ENCODE data around the gene SETBP1. TPM values are rescaled to one million over a fixed set of nuclear protein-coding genes. Genes with fewer than 3 reads are reported as not detected.

The SETBP1 gene
- total and polyA plus RNA-seq, 2 of the 4 experiments (the other 2 are of a cell fraction) = 0.19 to 0.36 TPM

DNA sequence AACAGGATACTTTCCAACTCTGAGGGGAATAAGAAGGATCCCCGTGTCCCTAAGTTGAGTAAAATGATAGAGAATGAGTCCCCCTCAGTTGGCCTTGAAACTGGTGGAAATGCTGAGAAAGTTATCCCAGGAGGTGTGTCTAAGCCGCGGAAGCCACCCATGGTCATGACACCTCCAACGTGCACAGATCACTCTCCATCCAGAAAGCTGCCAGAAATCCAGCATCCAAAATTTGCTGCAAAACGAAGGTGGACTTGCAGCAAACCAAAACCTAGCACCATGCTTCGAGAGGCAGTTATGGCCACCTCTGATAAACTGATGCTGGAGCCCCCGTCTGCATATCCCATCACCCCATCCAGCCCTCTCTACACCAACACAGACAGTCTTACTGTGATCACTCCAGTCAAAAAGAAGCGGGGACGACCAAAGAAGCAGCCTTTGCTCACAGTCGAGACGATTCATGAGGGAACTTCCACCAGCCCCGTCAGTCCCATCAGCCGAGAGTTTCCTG, 270.1 kb downstream of the SETBP1 start:
- ChIA-PET POLR2A (ENCODE audit: unreplicated experiment) (no interaction called here), CTCF (no interaction called here)
- Histone ChIP-seq H3K4me3 (ENCODE audit: insufficient read depth, low read depth, low read length) (no peak overlapping the region), H3K27me3 (ENCODE audit: control insufficient read depth, insufficient read depth, low read length) (no peaks in the 10 kb centered on the region), H4K20me1 (ENCODE audit: insufficient read depth, low read length) (no peaks in the 10 kb centered on the region), H2BK15ac (ENCODE audit: low read depth, low read length) (no peak overlapping the region), H3K9me3 (ENCODE audit: control insufficient read depth, insufficient read depth, low read length) (no peaks in the 10 kb centered on the region), H4K91ac (ENCODE audit: insufficient read depth, low read depth, low read length) (no peak overlapping the region), H2AK5ac (ENCODE audit: low read depth, low read length) (no peak overlapping the region), H3K27ac (ENCODE audit: insufficient read depth, low read length) (no peak overlapping the region), H2BK5ac (ENCODE audit: low read depth, low read length, poor library complexity, severe bottlenecking) (no peak overlapping the region), H4K8ac (ENCODE audit: low read depth in 2 of 2, low read length in 2 of 2) (no peak overlapping the region), H3K14ac (replicated peaks; ENCODE audit: low read depth, low read length) (no peak overlapping the region), H3K4me1 (ENCODE audit: control insufficient read depth, insufficient read depth, low read length) (no peaks in the 10 kb centered on the region), H3K56ac (ENCODE audit: extremely low read depth, insufficient read depth, low read length) (no peak overlapping the region), H3K4ac (ENCODE audit: low read depth, low read length) (no peak overlapping the region), H2BK120ac (ENCODE audit: low read depth, low read length) (no peak overlapping the region), H2BK20ac (ENCODE audit: low read depth, low read length) (no peak overlapping the region), H3K79me1 (ENCODE audit: low read depth in 1 of 2, low read length in 2 of 2) (no peaks in the 10 kb centered on the region), H3K18ac (ENCODE audit: low read depth, low read length) (no peak overlapping the region), H3K9me1 (ENCODE audit: insufficient read depth, low read length) (no peaks in the 10 kb centered on the region), H4K5ac (ENCODE audit: low read depth, low read length) (no peak overlapping the region), H3K4me2 (ENCODE audit: low read depth, low read length) (no peak overlapping the region), H3K23ac (ENCODE audit: low read depth, low read length) (no peak overlapping the region), H3K36me3 (ENCODE audit: control insufficient read depth, insufficient read depth, low read length) (no peaks in the 10 kb centered on the region), H3K9ac (ENCODE audit: low read depth, low read length) (no peak overlapping the region), H2AFZ (replicated peaks; ENCODE audit: low read length, poor library complexity) (no peak overlapping the region), H2AK9ac (replicated peaks; ENCODE audit: low read depth, low read length, poor library complexity) (no peak overlapping the region)
- ATAC-seq (ENCODE audit: low read depth) (no peak), DNase-seq (no peak)
- in situ Hi-C loops (cut with MboI; ENCODE audit: low sequenced_read_pairs) (no loop called here), dilution Hi-C loops (cut with HindIII; ENCODE audit: low sequenced_read_pairs, unreplicated experiment) (no loop called here), intact Hi-C loops (cut with micrococcal nuclease) (no loop called here)
- no TSS peak for BruUV-seq (replicated peaks)
- 72% methylated on average over 4 of the region's 13 CpGs; no CpG with 5 or more reads in 1 of the 2 experiments for WGBS, 2 experiments (ENCODE audit: extremely low coverage in 2 of 2, insufficient read length in 1 of 2)
- TF ChIP-seq CHD1 (IDR thresholded peaks at IDR 0.05; ENCODE audit: low read depth, low read length) = no peak
- no peak for TF ChIP-seq FOS (IDR thresholded peaks at IDR 0.05; ENCODE audit: low read depth, low read length)
- TF ChIP-seq, protein P1, sequence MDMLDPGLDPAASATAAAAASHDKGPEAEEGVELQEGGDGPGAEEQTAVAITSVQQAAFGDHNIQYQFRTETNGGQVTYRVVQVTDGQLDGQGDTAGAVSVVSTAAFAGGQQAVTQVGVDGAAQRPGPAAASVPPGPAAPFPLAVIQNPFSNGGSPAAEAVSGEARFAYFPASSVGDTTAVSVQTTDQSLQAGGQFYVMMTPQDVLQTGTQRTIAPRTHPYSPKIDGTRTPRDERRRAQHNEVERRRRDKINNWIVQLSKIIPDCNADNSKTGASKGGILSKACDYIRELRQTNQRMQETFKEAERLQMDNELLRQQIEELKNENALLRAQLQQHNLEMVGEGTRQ (IDR thresholded peaks at IDR 0.05; ENCODE audit: low read depth, low read length) = no peak
- no peak for TF ChIP-seq BHLHE40 (IDR thresholded peaks at IDR 0.05; ENCODE audit: low read depth, low read length)
- no peak for TF ChIP-seq POLR2A (IDR thresholded peaks at IDR 0.05; ENCODE audit: low read depth, low read length)
- no peak for TF ChIP-seq NFE2L2 (IDR thresholded peaks at IDR 0.05; ENCODE audit: low read depth, low read length)
- no peak for TF ChIP-seq MAFK (IDR thresholded peaks at IDR 0.05; ENCODE audit: low read depth, low read length)
- no peak for TF ChIP-seq SMC3 (IDR thresholded peaks at IDR 0.05; ENCODE audit: low read depth, low read length)
- TF ChIP-seq, protein P2, sequence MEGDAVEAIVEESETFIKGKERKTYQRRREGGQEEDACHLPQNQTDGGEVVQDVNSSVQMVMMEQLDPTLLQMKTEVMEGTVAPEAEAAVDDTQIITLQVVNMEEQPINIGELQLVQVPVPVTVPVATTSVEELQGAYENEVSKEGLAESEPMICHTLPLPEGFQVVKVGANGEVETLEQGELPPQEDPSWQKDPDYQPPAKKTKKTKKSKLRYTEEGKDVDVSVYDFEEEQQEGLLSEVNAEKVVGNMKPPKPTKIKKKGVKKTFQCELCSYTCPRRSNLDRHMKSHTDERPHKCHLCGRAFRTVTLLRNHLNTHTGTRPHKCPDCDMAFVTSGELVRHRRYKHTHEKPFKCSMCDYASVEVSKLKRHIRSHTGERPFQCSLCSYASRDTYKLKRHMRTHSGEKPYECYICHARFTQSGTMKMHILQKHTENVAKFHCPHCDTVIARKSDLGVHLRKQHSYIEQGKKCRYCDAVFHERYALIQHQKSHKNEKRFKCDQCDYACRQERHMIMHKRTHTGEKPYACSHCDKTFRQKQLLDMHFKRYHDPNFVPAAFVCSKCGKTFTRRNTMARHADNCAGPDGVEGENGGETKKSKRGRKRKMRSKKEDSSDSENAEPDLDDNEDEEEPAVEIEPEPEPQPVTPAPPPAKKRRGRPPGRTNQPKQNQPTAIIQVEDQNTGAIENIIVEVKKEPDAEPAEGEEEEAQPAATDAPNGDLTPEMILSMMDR (conservative IDR thresholded peaks at IDR 0.05; ENCODE audit: low read depth, low read length) = no peak
- no peak for TF ChIP-seq MXI1 (IDR thresholded peaks at IDR 0.05; ENCODE audit: borderline replicate concordance, low read depth, low read length)
- no peak for TF ChIP-seq CEBPB (IDR thresholded peaks at IDR 0.05; ENCODE audit: low read depth, low read length)
- TF ChIP-seq RCOR1 (IDR thresholded peaks at IDR 0.05; ENCODE audit: insufficient replicate concordance, low read length) = no peak

Data from IMR-90 (cell line).